Mesenchymal stem cell (in vitro differentiated cells and primary cell): ENCODE data around the gene PLAGL1.

Experiments used
- DNase-seq: peaks from one replicate; pipeline ENCODE4 v3.0.0-alpha.2; 2013
- H2AFZ ChIP-seq: one replicate; pipeline ENCODE4 v1.6.1; 2013; ENCODE audit warnings: low read depth, mild to moderate bottlenecking, control low read depth, inconsistent platforms, low read length, moderate library complexity
- H2AK5ac ChIP-seq: 2 replicates; pipeline ENCODE4 v1.6.1; 2013; ENCODE audit warnings: low read length, moderate library complexity, mild to moderate bottlenecking, inconsistent platforms; ENCODE audit not compliant: severe bottlenecking
- H2BK120ac ChIP-seq: one replicate; pipeline ENCODE4 v1.6.1; 2013; ENCODE audit warnings: low read depth, mild to moderate bottlenecking, inconsistent platforms, low read length, moderate library complexity
- H2BK12ac ChIP-seq, 2 experiments: one replicate each; pipeline ENCODE4 v1.6.1; 2013; ENCODE audit warnings: inconsistent platforms in 2 of 2, low read length in 2 of 2, mild to moderate bottlenecking in 2 of 2, moderate library complexity in 2 of 2, control low read depth in 1 of 2
- H2BK15ac ChIP-seq: one replicate; pipeline ENCODE4 v1.6.1; 2013; ENCODE audit warnings: mild to moderate bottlenecking, low read depth, inconsistent platforms; ENCODE audit not compliant: poor library complexity, severe bottlenecking
- H2BK5ac ChIP-seq: 2 replicates; pipeline ENCODE4 v1.6.1; 2013; ENCODE audit warnings: low read depth, mild to moderate bottlenecking, low read length, control low read depth, inconsistent platforms; ENCODE audit not compliant: poor library complexity, severe bottlenecking
- H3K14ac ChIP-seq, 2 experiments: one replicate each; pipeline ENCODE4 v1.6.1; 2013; ENCODE audit warnings: inconsistent platforms in 2 of 2, low read length in 2 of 2, control low read depth in 1 of 2, mild to moderate bottlenecking in 1 of 2, moderate library complexity in 1 of 2
- H3K18ac ChIP-seq, 2 experiments: one replicate each; pipeline ENCODE4 v1.6.1; 2013; ENCODE audit warnings: inconsistent platforms in 2 of 2, low read length in 2 of 2, control low read depth in 1 of 2, low read depth in 1 of 2, mild to moderate bottlenecking in 1 of 2
- H3K23ac ChIP-seq, 2 experiments: one replicate each; pipeline ENCODE4 v1.6.1; 2013; ENCODE audit warnings: inconsistent platforms in 2 of 2, low read length in 2 of 2, mild to moderate bottlenecking in 2 of 2, moderate library complexity in 2 of 2, control low read depth in 1 of 2
- H3K27ac ChIP-seq: 2 replicates; pipeline ENCODE4 v1.5.1; 2013; ENCODE audit warnings: mild to moderate bottlenecking, moderate library complexity, low read length, control low read depth, inconsistent platforms; ENCODE audit not compliant: poor library complexity, severe bottlenecking
- H3K27me3 ChIP-seq, 2 experiments: 2 replicates each; pipeline versions ENCODE4 v1.6.1 to v1.7.0; 2013; ENCODE audit warnings: low read length in 2 of 2, mild to moderate bottlenecking in 2 of 2, moderate library complexity in 2 of 2, control low read depth in 1 of 2, inconsistent platforms in 1 of 2; ENCODE audit not compliant: control insufficient read depth in 1 of 2, insufficient read depth in 1 of 2
- H3K36me3 ChIP-seq, 2 experiments: 2 replicates each; pipeline versions ENCODE4 v1.6.1 to v1.7.0; 2013; ENCODE audit warnings: low read length in 2 of 2, control low read depth in 1 of 2, inconsistent platforms in 1 of 2, low read depth in 1 of 2, mild to moderate bottlenecking in 1 of 2; ENCODE audit not compliant: insufficient read depth in 2 of 2, control insufficient read depth in 1 of 2
- H3K4ac ChIP-seq, 2 experiments: one replicate each; pipeline ENCODE4 v1.6.1; 2013; ENCODE audit warnings: inconsistent platforms in 2 of 2, low read length in 2 of 2, mild to moderate bottlenecking in 2 of 2, moderate library complexity in 2 of 2, control low read depth in 1 of 2, low read depth in 1 of 2
- H3K4me1 ChIP-seq: 2 replicates; pipeline ENCODE4 v1.6.1; 2013; ENCODE audit warnings: low read depth, low read length, control low read depth; ENCODE audit not compliant: control insufficient read depth, insufficient read depth
- H3K4me2 ChIP-seq: 2 replicates; pipeline ENCODE4 v1.6.1; 2013; ENCODE audit warnings: low read length, mild to moderate bottlenecking, inconsistent platforms; ENCODE audit not compliant: poor library complexity, severe bottlenecking
- H3K4me3 ChIP-seq, 2 experiments: 2 replicates each; pipeline versions ENCODE4 v1.5.1 to v1.7.0; 2013; ENCODE audit warnings: low read length in 2 of 2, mild to moderate bottlenecking in 2 of 2, control low read depth in 1 of 2, low read depth in 1 of 2; ENCODE audit not compliant: insufficient read depth in 1 of 2
- H3K79me1 ChIP-seq: replicated peaks from 2 replicates; pipeline ENCODE4 v1.6.1; 2013; ENCODE audit warnings: mild to moderate bottlenecking, control low read depth, low read length, inconsistent platforms; ENCODE audit not compliant: poor library complexity, severe bottlenecking
- H3K9ac ChIP-seq: 2 replicates; pipeline ENCODE4 v1.7.0; 2013; ENCODE audit warnings: mild to moderate bottlenecking, low read length, moderate library complexity
- H3K9me3 ChIP-seq: 2 replicates; pipeline ENCODE4 v1.7.0; 2013; ENCODE audit warnings: mild to moderate bottlenecking, low read length; ENCODE audit not compliant: control insufficient read depth
- H4K8ac ChIP-seq: one replicate; pipeline ENCODE4 v1.6.1; 2013; ENCODE audit warnings: inconsistent platforms, mild to moderate bottlenecking, low read length, moderate library complexity
- H4K91ac ChIP-seq: one replicate; pipeline ENCODE4 v1.6.1; 2013; ENCODE audit warnings: mild to moderate bottlenecking, low read length, inconsistent platforms
- WGBS: methylation state at CpG from one replicate; pipeline ENCODE4 v1.1.7; 2013; ENCODE audit warnings: mixed read lengths; 5-methylcytosine and 5-hydroxymethylcytosine counted together

PLAGL1 gene

DNA sequence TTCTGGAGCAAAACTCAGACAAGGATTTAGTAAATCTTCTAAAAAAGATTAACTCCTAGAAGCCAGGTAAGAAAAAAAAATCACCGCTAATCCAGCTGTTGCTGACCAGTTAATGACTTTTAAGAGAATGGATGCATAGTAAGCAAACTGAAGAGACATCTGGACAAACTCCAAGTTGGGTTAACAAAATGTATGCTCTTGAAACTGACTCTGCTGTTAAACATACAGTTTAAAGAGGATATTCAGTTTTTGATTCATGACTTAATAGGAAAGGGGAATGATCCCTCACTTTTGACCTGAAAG, 70.4 kb downstream of the PLAGL1 start:
- no peak overlapping the region for H3K9ac ChIP-seq
- no peaks in the 10 kb centered on the region for H3K9me3 ChIP-seq
- no peak for DNase-seq
- H2BK15ac ChIP-seq, result no peak overlapping the region
- H3K4me1 ChIP-seq, result no peaks in the 10 kb centered on the region
- no peak overlapping the region for H2BK12ac ChIP-seq
- H2AFZ ChIP-seq, result no peak overlapping the region
- H3K27ac ChIP-seq, result no peak overlapping the region
- no peak overlapping the region for H4K91ac ChIP-seq
- H3K36me3 ChIP-seq, result peaks cover 13 to 14% of the 10 kb centered on the region in 2 experiments
- no peak overlapping the region for H2AK5ac ChIP-seq
- no peak overlapping the region for H3K4me3 ChIP-seq
- no peak overlapping the region for H3K4me2 ChIP-seq
- no peak overlapping the region for H4K8ac ChIP-seq
- H2BK120ac ChIP-seq, result no peak overlapping the region
- H3K4ac ChIP-seq, result no peak overlapping the region
- H3K14ac ChIP-seq, result no peak overlapping the region
- 100% methylated on average over 1 of the region's 1 CpG for WGBS
- no peak overlapping the region for H3K23ac ChIP-seq
- H3K27me3 ChIP-seq, result no peaks in the 10 kb centered on the region
- H2BK5ac ChIP-seq, result no peak overlapping the region
- H3K18ac ChIP-seq, result no peak overlapping the region
- H3K79me1 ChIP-seq, result no peaks in the 10 kb centered on the region

DNA sequence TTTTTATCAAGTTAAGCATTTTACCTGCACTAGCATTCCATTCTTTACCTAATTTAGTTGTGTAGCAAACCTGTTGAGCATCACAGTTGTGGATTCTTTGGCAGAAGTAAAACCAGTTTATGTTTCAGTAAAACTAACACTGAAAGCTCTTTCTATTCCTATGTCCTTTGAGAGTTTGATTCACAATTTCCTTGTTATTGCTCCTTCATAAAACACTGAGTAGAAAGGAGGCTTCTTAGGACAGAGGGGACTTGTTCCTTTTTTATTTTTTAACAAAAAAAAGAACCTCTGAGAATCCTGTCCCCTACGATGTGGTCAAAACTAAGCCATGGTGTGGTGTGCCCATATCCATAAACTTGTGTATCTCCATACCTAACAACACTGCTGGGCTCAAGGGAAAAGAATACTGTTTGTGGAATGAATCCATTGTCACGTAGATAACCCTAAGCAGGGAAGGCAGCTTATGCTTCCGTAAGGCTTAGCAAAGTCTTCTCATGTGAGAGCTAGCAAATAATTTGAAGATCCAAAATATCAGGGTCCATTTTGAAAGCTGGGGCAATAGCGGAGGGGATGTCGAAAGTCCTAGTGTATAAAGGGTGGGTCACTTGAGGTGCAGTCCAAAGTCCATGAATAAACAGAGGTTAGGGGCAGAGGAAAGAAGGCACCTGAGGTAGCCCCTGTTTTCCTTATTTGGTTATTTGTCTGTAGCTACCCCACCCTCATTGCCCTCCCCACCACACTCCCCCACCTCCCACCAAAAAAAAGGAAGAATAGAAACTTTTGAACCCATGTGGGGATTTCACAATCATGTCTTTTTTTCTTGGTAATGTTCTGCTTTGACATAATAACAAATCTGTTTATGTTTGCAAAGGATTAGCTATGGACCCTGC, 71.0 kb downstream of the PLAGL1 start:
- no peak overlapping the region for H2BK12ac ChIP-seq
- H2AK5ac ChIP-seq, result no peak overlapping the region
- no peak overlapping the region for H2AFZ ChIP-seq
- WGBS, result 80% methylated on average over 5 of the region's 5 CpGs
- H3K79me1 ChIP-seq, result no peaks in the 10 kb centered on the region
- no peak overlapping the region for H3K18ac ChIP-seq
- H3K36me3 ChIP-seq, result peaks cover 9 to 13% of the 10 kb centered on the region in 2 experiments
- H4K8ac ChIP-seq, result no peak overlapping the region
- no peaks in the 10 kb centered on the region for H3K27me3 ChIP-seq
- no peak overlapping the region for H3K4ac ChIP-seq
- DNase-seq, result no peak
- H4K91ac ChIP-seq, result no peak overlapping the region
- H2BK5ac ChIP-seq, result no peak overlapping the region
- H3K9me3 ChIP-seq, result no peaks in the 10 kb centered on the region
- H3K23ac ChIP-seq, result no peak overlapping the region
- no peaks in the 10 kb centered on the region for H3K4me1 ChIP-seq
- no peak overlapping the region for H2BK15ac ChIP-seq
- no peak overlapping the region for H3K4me2 ChIP-seq
- no peak overlapping the region for H3K27ac ChIP-seq
- no peak overlapping the region for H3K4me3 ChIP-seq
- no peak overlapping the region for H3K14ac ChIP-seq
- H2BK120ac ChIP-seq, result no peak overlapping the region
- H3K9ac ChIP-seq, result no peak overlapping the region

DNA sequence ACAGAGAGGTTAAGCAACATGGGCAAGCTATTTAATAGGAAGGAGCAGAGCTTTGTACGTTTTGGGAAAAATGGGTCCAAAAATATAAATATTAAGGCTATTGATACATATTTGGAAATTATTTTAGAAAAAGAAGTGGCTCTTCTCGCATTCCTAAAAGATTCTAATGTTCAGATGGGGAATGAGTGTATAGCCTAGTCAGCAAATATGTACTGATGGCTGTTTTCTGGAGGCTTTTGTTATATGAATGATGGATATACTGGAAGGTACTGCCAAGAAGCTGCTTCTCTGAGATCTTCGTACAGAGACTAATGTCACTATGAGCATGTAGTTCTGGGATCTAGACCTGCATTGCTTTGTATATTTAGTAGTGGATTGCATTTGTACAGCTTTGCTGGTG, 71.7 kb downstream of the PLAGL1 start:
- no peak overlapping the region for H4K91ac ChIP-seq
- WGBS, result 98% methylated on average over 3 of the region's 3 CpGs
- no peak overlapping the region for H3K4me3 ChIP-seq
- H3K79me1 ChIP-seq, result no peaks in the 10 kb centered on the region
- H3K36me3 ChIP-seq, result peaks cover 2 to 7% of the 10 kb centered on the region in 2 experiments
- DNase-seq, result no peak
- H3K18ac ChIP-seq, result no peak overlapping the region
- no peaks in the 10 kb centered on the region for H3K4me1 ChIP-seq
- H4K8ac ChIP-seq, result no peak overlapping the region
- H2AK5ac ChIP-seq, result no peak overlapping the region
- no peak overlapping the region for H2BK5ac ChIP-seq
- H3K4ac ChIP-seq, result no peak overlapping the region
- H2AFZ ChIP-seq, result no peak overlapping the region
- no peak overlapping the region for H2BK15ac ChIP-seq
- H3K27me3 ChIP-seq, result no peaks in the 10 kb centered on the region
- H3K14ac ChIP-seq, result no peak overlapping the region
- no peak overlapping the region for H2BK12ac ChIP-seq
- no peak overlapping the region for H3K4me2 ChIP-seq
- H3K27ac ChIP-seq, result no peak overlapping the region
- no peak overlapping the region for H3K23ac ChIP-seq
- H2BK120ac ChIP-seq, result no peak overlapping the region
- H3K9me3 ChIP-seq, result no peaks in the 10 kb centered on the region
- H3K9ac ChIP-seq, result no peak overlapping the region

DNA sequence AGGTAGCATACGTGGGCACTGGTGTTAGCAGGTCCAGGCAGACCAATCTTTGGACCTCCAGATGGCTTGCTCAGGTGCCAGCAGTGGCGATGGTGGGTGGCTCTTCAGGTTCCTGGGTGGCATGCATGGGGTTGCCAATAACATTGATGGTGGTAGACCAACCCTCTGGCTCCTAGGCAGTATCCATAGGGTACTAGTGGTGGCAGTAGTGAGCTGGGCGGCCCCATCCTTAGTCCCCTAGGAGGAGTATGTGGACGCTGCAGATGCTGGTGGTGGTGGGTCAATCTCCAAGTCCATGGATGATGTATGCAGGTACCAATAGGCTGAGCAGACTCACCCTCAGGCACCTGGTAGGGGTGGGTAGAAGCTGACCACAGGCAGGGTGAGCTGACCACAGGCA, 73.2 kb downstream of the PLAGL1 start:
- H2AK5ac ChIP-seq, result no peak overlapping the region
- H3K4ac ChIP-seq, result no peak overlapping the region
- H3K36me3 ChIP-seq, result no peaks in the 10 kb centered on the region
- H3K4me3 ChIP-seq, result no peak overlapping the region
- no peaks in the 10 kb centered on the region for H3K27me3 ChIP-seq
- peaks cover 8% of the 10 kb centered on the region for H3K9me3 ChIP-seq
- H3K79me1 ChIP-seq, result no peaks in the 10 kb centered on the region
- no peak overlapping the region for H3K27ac ChIP-seq
- H3K23ac ChIP-seq, result no peak overlapping the region
- H3K4me1 ChIP-seq, result no peaks in the 10 kb centered on the region
- no peak overlapping the region for H3K18ac ChIP-seq
- no peak for DNase-seq
- H4K91ac ChIP-seq, result no peak overlapping the region
- no peak overlapping the region for H3K4me2 ChIP-seq
- no peak overlapping the region for H2AFZ ChIP-seq
- no peak overlapping the region for H2BK120ac ChIP-seq
- no peak overlapping the region for H2BK12ac ChIP-seq
- no peak overlapping the region for H3K9ac ChIP-seq
- H2BK5ac ChIP-seq, result no peak overlapping the region
- 96% methylated on average over 4 of the region's 4 CpGs for WGBS
- no peak overlapping the region for H2BK15ac ChIP-seq
- no peak overlapping the region for H4K8ac ChIP-seq
- no peak overlapping the region for H3K14ac ChIP-seq
